GM12874 (cell line): ENCODE measurements around the gene ACOT4.

Experiments
- TF ChIP-seq, protein P1 (sequence below): IDR thresholded peaks from 2 replicates; pipeline ENCODE4 v1.5.1; 2011; ENCODE audit warnings: low read depth, mild to moderate bottlenecking, control low read depth, low read length, moderate library complexity; ENCODE audit not compliant: insufficient read depth

The ACOT4 gene

DNA sequence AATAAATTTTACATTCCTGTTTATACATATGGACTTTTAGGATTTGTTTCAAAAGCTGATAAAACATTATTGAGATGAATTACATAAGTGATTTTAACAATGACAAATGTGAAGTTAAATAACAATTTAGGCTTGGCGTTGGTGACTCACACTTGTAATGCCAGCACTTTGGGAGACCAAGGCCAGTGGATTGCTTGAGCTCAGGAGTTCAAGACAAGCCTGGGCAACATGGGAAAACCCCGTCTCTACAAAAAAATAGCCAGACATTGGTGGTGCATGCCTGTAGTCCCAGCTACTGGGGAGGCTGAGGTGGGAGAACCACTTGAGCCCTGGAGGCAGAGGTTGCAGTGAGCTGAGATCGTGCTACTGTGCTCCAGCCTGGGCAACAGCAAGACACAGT is 15.3 kb upstream of the ACOT4 start:
- TF ChIP-seq, protein P1, sequence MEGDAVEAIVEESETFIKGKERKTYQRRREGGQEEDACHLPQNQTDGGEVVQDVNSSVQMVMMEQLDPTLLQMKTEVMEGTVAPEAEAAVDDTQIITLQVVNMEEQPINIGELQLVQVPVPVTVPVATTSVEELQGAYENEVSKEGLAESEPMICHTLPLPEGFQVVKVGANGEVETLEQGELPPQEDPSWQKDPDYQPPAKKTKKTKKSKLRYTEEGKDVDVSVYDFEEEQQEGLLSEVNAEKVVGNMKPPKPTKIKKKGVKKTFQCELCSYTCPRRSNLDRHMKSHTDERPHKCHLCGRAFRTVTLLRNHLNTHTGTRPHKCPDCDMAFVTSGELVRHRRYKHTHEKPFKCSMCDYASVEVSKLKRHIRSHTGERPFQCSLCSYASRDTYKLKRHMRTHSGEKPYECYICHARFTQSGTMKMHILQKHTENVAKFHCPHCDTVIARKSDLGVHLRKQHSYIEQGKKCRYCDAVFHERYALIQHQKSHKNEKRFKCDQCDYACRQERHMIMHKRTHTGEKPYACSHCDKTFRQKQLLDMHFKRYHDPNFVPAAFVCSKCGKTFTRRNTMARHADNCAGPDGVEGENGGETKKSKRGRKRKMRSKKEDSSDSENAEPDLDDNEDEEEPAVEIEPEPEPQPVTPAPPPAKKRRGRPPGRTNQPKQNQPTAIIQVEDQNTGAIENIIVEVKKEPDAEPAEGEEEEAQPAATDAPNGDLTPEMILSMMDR, result no peak

DNA sequence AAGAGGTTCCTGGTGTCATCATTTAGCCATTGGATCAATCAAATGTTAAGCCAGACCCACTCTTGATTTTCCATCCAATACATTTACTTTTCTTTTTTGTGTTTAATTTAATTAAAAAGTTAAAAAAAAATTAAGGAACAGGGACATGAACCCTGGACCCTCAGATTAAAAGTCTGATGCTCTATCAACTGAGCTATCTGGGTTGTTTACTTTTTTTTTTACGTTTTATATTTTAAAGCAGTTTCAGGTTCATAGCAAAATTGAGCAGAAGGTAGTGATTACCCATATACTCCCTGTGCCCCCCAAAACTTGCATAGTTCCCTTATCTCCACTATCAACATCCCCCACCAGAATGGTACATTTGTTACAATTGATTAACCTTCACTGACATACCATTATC is 3.0 kb upstream of the ACOT4 start:
- TF ChIP-seq, protein P1, result no peak

DNA sequence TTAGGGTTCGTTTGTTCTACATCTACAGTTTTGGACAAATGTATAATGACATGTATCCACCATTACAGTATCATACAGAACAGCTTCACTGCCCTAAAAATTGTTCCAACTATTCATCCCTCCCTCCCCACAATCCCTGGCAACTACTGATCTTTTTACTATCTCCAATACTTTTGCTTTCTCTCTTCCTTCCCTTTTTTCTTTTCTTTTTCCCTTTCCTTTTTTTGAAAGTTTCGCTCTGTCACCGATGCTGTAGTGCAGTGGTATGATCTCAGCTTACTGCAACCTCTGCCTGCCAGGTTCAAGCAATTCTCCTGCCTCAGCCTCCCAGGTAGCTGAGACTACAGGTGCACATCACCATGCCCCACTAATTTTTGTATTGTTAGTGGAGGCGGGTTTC is 2.6 kb upstream of the ACOT4 start:
- TF ChIP-seq, protein P1, result no peak

DNA sequence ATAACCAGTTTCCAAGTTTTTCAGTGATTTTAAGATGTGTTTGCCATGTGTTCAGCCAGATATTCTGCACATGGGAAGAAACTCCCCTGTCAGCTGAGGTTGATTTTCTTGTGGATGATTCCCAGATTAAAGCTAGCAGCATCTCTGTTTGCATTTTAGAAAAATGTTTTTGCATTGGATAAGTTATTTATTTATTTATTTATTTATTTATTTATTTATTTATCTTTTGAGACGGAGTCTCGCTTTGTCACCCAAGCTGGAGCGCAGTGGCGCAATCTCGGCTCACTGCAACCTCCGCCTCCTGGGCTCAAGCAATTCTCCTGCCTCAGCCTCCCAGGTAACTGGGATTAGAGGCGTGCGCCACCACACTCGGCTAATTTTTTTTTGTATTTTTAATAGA is 2.8 kb downstream of the ACOT4 start:
- TF ChIP-seq, protein P1, result no peak

DNA sequence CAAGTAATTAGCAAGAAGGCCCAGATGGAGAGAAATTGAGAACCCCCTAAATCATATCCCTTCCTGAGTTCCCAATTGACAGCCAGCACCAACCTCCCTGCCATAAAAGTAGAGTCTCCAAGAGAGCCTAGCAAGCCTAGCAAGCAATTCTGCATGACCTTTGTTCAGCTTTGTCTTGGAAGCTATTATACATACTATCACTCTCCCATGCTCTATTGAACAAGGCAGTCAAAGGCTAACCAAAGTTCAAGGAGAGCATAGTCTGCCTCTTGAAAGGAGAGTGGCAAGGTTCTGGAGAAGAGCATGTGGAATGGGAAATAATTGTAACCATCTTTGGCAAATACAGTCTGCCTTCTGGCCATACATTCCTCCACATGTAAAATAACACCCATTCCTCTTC is 7.8 kb downstream of the ACOT4 start:
- TF ChIP-seq, protein P1, result no peak

DNA sequence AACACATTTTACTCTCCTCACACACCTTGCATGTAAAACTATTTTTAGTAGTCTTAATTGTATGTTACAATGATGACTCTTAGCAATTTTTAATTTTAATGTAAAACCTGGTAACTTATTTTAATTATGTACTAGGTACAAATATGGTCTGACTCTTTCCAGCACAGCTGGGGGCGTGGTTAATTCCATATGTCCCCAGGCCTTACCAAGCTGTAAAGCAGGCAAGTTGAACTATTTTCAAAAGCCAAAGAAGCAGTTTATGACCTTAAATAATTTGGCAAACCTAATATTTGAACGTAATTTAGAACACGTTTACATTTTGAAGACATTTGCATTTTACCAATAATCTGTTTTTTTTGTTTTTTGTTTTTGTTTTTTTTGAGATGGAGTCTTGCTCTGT is 11.3 kb downstream of the ACOT4 start:
- TF ChIP-seq, protein P1, result no peak

DNA sequence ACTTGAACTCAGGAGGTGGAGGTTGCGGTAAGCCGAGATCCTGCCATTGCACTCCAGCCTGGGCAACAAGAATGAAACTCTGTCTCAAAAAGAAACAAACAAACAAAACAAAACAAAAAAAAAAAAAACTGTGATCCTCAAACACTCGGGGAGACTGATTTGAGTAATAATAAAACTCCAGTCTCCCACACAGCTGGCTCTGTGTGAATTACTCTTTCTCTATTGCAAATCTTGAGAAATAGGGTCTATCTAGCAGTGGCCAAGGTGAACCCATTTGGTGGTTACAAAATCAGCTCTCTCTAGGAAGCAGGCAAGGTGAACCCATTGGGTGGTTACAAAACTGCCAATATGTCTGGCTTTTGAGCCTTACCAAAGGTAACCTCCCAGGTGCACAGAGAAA is 14.6 kb downstream of the ACOT4 start:
- TF ChIP-seq, protein P1, result no peak

DNA sequence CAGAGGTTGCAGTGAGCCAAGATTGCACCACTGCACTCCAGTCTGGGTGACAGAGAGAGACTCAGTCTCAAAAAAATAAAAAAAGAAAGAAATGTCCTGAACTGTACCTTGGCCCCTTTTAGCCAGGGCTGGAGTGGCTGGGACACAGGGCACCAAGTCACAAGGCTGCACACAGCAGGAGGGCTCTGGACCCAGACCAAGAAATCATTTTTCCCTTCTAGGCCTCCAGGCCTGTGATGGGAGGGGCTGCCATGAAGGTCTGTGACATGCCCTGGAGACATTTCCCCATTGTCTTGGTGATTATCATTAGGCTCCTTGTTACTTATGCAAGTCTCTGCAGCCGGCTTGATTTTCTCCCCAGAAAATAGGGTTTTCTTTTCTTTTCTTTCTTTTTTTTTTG is 15.6 kb downstream of the ACOT4 start:
- TF ChIP-seq, protein P1, result no peak
